ENCODE measurements around the gene EPHB2.

- no peak for TF ChIP-seq EZH2 (IDR thresholded peaks at IDR 0.05; ENCODE audit: insufficient read depth, poor library complexity, severe bottlenecking)
- TF ChIP-seq EZH2phosphoT487 (IDR thresholded peaks at IDR 0.05; ENCODE audit: insufficient read depth, low read depth), result no peak
Observed at GRCh38 chr1:22804969-22805671, 94.5 kb downstream of the EPHB2 start.

Data from GM23248 (cell line).